22Rv1 (cell line): ENCODE results near the gene SP5.

ENCODE experiments used
- CTCF ChIP-seq: fragments of 450-650 bp; IDR thresholded peaks from 2 replicates; pipeline ENCODE4 v1.5.1; 2017; ENCODE audit warnings: mild to moderate bottlenecking
- ZFX ChIP-seq: fragments of 450-650 bp; IDR thresholded peaks from 2 replicates; pipeline ENCODE4 v1.6.1; 2017; ENCODE audit warnings: antibody characterized with exemption, borderline replicate concordance

DNA sequence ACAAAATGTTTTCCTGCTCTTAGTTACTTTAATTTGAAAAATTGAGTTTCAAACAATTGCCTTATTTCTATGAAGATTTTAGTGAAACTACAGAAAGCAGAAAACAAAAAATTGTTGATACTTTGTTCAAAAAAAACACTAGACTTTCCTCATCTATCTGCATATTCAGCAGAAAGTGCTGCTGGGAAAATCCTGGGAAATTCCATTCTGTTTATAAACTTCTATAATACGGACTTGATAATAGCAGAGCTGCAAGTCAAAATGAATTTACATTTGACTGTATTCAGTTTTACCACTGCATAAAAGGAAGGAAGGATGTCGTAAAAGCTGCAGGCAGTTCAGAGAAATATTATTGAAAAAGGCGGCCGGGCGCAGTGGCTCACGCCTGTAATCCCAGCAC is 30.2 kb downstream of the SP5 start:
- TF ChIP-seq CTCF: no peak
- no peak for TF ChIP-seq ZFX
